ENCODE results near the gene PGRMC2. TPM values are rescaled to one million over a fixed set of nuclear protein-coding genes. Genes with fewer than 3 reads are reported as not detected.

PGRMC2 gene
- total and polyA plus RNA-seq, 2 donors (not counting 1 experiment from before 2014, with no cell fraction given), result 30.4 to 95.6 TPM

GRCh38 chr4:128277856-128278255, 9.8 kb downstream of the PGRMC2 start:
- no peak overlapping the region for H3K4me3 ChIP-seq (replicated peaks in 1 of 4; ENCODE audit: control extremely low read depth in 1 of 4, insufficient read depth in 1 of 4, low read depth in 3 of 4, low read length in 4 of 4)
- H3K27ac ChIP-seq (ENCODE audit: insufficient read depth, low read length), result no peak overlapping the region
- H3K9me3 ChIP-seq (ENCODE audit: control insufficient read depth, insufficient read depth, low read depth, low read length), result no peaks in the 10 kb centered on the region
- no peak for DNase-seq (ENCODE audit: low read depth in 2 of 2)
- H4K20me1 ChIP-seq (ENCODE audit: control insufficient read depth, extremely low read depth, insufficient read depth, low read length), result no peaks in the 10 kb centered on the region
- H3K4me1 ChIP-seq (ENCODE audit: control insufficient read depth, extremely low read depth, insufficient read depth, low read length), result peaks cover 5% of the 10 kb centered on the region
- H2AFZ ChIP-seq (ENCODE audit: low read length), result no peak overlapping the region
- no peak overlapping the region for H3K9ac ChIP-seq (ENCODE audit: insufficient read depth, low read length)
- no peaks in the 10 kb centered on the region for H3K36me3 ChIP-seq (ENCODE audit: control insufficient read depth, insufficient read depth, low read length)
- no peaks in the 10 kb centered on the region for H3K27me3 ChIP-seq (ENCODE audit: control insufficient read depth, insufficient read depth, low read length)
- no peak for TF ChIP-seq EZH2 (IDR thresholded peaks at IDR 0.05; ENCODE audit: low read length, missing control alignments)
- TF ChIP-seq, protein P1, sequence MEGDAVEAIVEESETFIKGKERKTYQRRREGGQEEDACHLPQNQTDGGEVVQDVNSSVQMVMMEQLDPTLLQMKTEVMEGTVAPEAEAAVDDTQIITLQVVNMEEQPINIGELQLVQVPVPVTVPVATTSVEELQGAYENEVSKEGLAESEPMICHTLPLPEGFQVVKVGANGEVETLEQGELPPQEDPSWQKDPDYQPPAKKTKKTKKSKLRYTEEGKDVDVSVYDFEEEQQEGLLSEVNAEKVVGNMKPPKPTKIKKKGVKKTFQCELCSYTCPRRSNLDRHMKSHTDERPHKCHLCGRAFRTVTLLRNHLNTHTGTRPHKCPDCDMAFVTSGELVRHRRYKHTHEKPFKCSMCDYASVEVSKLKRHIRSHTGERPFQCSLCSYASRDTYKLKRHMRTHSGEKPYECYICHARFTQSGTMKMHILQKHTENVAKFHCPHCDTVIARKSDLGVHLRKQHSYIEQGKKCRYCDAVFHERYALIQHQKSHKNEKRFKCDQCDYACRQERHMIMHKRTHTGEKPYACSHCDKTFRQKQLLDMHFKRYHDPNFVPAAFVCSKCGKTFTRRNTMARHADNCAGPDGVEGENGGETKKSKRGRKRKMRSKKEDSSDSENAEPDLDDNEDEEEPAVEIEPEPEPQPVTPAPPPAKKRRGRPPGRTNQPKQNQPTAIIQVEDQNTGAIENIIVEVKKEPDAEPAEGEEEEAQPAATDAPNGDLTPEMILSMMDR (conservative IDR thresholded peaks at IDR 0.05 in 1 of 2, IDR thresholded peaks at IDR 0.05 in 1 of 2; ENCODE audit: low read depth in 1 of 2, low read length in 2 of 2), result no peak
- H3K4me2 ChIP-seq (ENCODE audit: extremely low read depth, insufficient read depth, low read length), result no peak overlapping the region
- peaks cover 74% of the 10 kb centered on the region for H3K79me2 ChIP-seq (ENCODE audit: control insufficient read depth, insufficient read depth, low read length)

GRCh38 chr4:128275346-128275745, 12.3 kb downstream of the PGRMC2 start:
- no peak overlapping the region for H2AFZ ChIP-seq (ENCODE audit: low read length)
- peaks cover 2% of the 10 kb centered on the region for H3K36me3 ChIP-seq (ENCODE audit: control insufficient read depth, insufficient read depth, low read length)
- H3K4me2 ChIP-seq (ENCODE audit: extremely low read depth, insufficient read depth, low read length), result no peak overlapping the region
- H3K9me3 ChIP-seq (ENCODE audit: control insufficient read depth, insufficient read depth, low read depth, low read length), result no peaks in the 10 kb centered on the region
- peaks cover 54% of the 10 kb centered on the region for H3K79me2 ChIP-seq (ENCODE audit: control insufficient read depth, insufficient read depth, low read length)
- no peak overlapping the region for H3K9ac ChIP-seq (ENCODE audit: insufficient read depth, low read length)
- no peaks in the 10 kb centered on the region for H3K27me3 ChIP-seq (ENCODE audit: control insufficient read depth, insufficient read depth, low read length)
- TF ChIP-seq EZH2 (IDR thresholded peaks at IDR 0.05; ENCODE audit: low read length, missing control alignments), result no peak
- TF ChIP-seq, protein P1 (conservative IDR thresholded peaks at IDR 0.05 in 1 of 2, IDR thresholded peaks at IDR 0.05 in 1 of 2; ENCODE audit: low read depth in 1 of 2, low read length in 2 of 2), result no peak
- H3K4me3 ChIP-seq (replicated peaks in 1 of 4; ENCODE audit: control extremely low read depth in 1 of 4, insufficient read depth in 1 of 4, low read depth in 3 of 4, low read length in 4 of 4), result no peak overlapping the region
- peak in 1 of 2 donors; percentile 76 for DNase-seq (ENCODE audit: low read depth in 2 of 2)
- H4K20me1 ChIP-seq (ENCODE audit: control insufficient read depth, extremely low read depth, insufficient read depth, low read length), result no peaks in the 10 kb centered on the region
- no peak overlapping the region for H3K27ac ChIP-seq (ENCODE audit: insufficient read depth, low read length)
- H3K4me1 ChIP-seq (ENCODE audit: control insufficient read depth, extremely low read depth, insufficient read depth, low read length), result peaks cover 5% of the 10 kb centered on the region

DNA sequence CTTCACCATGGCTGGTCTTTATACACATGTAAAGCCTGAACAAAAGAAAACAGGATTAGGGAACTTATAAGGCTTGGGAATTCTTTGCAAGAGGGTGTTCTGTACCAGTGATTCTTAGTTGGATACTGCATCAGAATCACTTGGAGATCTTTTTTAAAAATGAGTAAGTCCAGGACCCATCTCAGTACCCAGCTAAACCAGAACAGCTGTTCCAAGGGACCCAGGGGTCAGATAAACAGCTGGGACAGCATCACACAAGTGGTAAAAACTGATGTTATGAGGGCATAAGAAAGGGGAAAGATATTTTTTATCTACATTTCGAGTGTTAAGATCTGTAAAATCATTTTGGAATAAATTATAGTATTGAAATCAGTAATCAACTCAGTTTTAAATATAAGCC, 16.1 kb downstream of the PGRMC2 start:
- Histone ChIP-seq H3K27ac (ENCODE audit: insufficient read depth, low read length) (no peak overlapping the region), H3K79me2 (ENCODE audit: control insufficient read depth, insufficient read depth, low read length) (peaks cover 25% of the 10 kb centered on the region), H3K27me3 (ENCODE audit: control insufficient read depth, insufficient read depth, low read length) (no peaks in the 10 kb centered on the region), H4K20me1 (ENCODE audit: control insufficient read depth, extremely low read depth, insufficient read depth, low read length) (no peaks in the 10 kb centered on the region), H2AFZ (ENCODE audit: low read length) (no peak overlapping the region), H3K4me1 (ENCODE audit: control insufficient read depth, extremely low read depth, insufficient read depth, low read length) (peaks cover 2% of the 10 kb centered on the region), H3K4me2 (ENCODE audit: extremely low read depth, insufficient read depth, low read length) (no peak overlapping the region), H3K9ac (ENCODE audit: insufficient read depth, low read length) (no peak overlapping the region), H3K36me3 (ENCODE audit: control insufficient read depth, insufficient read depth, low read length) (peaks cover 4% of the 10 kb centered on the region), H3K9me3 (ENCODE audit: control insufficient read depth, insufficient read depth, low read depth, low read length) (no peaks in the 10 kb centered on the region), H3K4me3 (replicated peaks in 1 of 4; ENCODE audit: control extremely low read depth in 1 of 4, insufficient read depth in 1 of 4, low read depth in 3 of 4, low read length in 4 of 4) (no peak overlapping the region)
- TF ChIP-seq, protein P1 (conservative IDR thresholded peaks at IDR 0.05 in 1 of 2, IDR thresholded peaks at IDR 0.05 in 1 of 2; ENCODE audit: low read depth in 1 of 2, low read length in 2 of 2), result no peak
- no peak for TF ChIP-seq EZH2 (IDR thresholded peaks at IDR 0.05; ENCODE audit: low read length, missing control alignments)
- DNase-seq (ENCODE audit: low read depth in 2 of 2), result no peak
